OCI-LY7 (cell line): ENCODE results near the gene HS6ST3.

Experiments
- EZH2phosphoT487 ChIP-seq: fragments of 200-600 bp; sonication (generic); IDR thresholded peaks from 2 replicates; pipeline ENCODE4 v1.6.1; 2018; ENCODE audit warnings: low read depth, borderline replicate concordance, mild to moderate bottlenecking, mixed run types, antibody characterized with exemption, low read length, moderate library complexity, mixed read lengths
- TF ChIP-seq, protein P1 (sequence below): fragments of 200-600 bp; sonication (generic); conservative IDR thresholded peaks from 2 replicates; pipeline ENCODE4 v1.5.1; 2014; ENCODE audit warnings: mild to moderate bottlenecking, antibody characterized with exemption, low read length, moderate library complexity, mixed read lengths

DNA sequence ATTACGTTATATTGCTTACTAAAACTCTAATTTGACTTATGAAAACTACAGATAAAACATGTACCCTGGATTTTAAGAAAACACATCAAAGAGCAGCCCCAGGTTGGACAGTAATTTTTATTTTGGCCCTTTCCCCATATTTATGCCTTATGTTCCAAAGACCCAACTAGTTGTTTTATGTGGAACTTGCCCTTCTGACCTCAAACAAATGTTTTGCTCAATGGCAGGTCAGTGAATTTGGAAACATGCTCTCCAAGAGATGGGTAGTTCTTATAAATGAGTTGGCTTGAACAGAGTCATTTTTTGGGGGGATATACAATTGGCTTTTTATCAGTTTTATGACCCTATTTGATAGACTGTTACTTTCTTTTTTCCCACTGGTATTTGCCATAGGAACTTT is 360.0 kb downstream of the HS6ST3 start:
- TF ChIP-seq, protein P1, sequence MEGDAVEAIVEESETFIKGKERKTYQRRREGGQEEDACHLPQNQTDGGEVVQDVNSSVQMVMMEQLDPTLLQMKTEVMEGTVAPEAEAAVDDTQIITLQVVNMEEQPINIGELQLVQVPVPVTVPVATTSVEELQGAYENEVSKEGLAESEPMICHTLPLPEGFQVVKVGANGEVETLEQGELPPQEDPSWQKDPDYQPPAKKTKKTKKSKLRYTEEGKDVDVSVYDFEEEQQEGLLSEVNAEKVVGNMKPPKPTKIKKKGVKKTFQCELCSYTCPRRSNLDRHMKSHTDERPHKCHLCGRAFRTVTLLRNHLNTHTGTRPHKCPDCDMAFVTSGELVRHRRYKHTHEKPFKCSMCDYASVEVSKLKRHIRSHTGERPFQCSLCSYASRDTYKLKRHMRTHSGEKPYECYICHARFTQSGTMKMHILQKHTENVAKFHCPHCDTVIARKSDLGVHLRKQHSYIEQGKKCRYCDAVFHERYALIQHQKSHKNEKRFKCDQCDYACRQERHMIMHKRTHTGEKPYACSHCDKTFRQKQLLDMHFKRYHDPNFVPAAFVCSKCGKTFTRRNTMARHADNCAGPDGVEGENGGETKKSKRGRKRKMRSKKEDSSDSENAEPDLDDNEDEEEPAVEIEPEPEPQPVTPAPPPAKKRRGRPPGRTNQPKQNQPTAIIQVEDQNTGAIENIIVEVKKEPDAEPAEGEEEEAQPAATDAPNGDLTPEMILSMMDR, result no peak
- TF ChIP-seq EZH2phosphoT487, result no peak
